Bronchial epithelial cell (primary cell): ENCODE results near the gene CHST3. TPM values are rescaled to one million over a fixed set of nuclear protein-coding genes. Genes with fewer than 3 reads are reported as not detected.
A peak's percentile ranks its signal among the peaks of the same experiment; 100 is the strongest.
"Not testable (repeated sequence)": the region's sequence is repeated elsewhere in the genome, so short reads cannot be mapped to it uniquely, and the experiment has no call there.

ENCODE experiments used
- DNase-seq: peaks from one replicate; pipeline ENCODE4 v3.0.0-alpha.2; 2010; ENCODE audit warnings: low read depth
- FAIRE-seq: peaks from 2 replicates; lab custom pipeline; 2011; peaks lifted over from hg19 to GRCh38; lab: Jason Lieb, UNC
- H3K27me3 ChIP-seq: 2 replicates; pipeline ENCODE4 v1.5.1; 2011; ENCODE audit warnings: low read length; ENCODE audit not compliant: control insufficient read depth, insufficient read depth
- H3K36me3 ChIP-seq: 2 replicates; pipeline ENCODE4 v1.5.1; 2011; ENCODE audit warnings: low read length; ENCODE audit not compliant: control insufficient read depth, insufficient read depth
- H3K4me3 ChIP-seq: 2 replicates; pipeline ENCODE4 v1.5.1; 2011; ENCODE audit warnings: mild to moderate bottlenecking, low read depth, low read length, control low read depth
- total RNA-seq: library from RNA; depleted of rRNA; stranded (reverse); fragments of >200 nt; gene quantifications from 2 replicates; pipeline ENCODE4 v1.2.1, GENCODE V29; 2014
- TF ChIP-seq, protein P1 (sequence below): IDR thresholded peaks from 2 replicates; pipeline ENCODE4 v1.5.1; 2011; ENCODE audit warnings: mild to moderate bottlenecking, moderate library complexity, low read length, control low read depth, inconsistent platforms; ENCODE audit not compliant: insufficient read depth, severe bottlenecking

The CHST3 gene, protein sequence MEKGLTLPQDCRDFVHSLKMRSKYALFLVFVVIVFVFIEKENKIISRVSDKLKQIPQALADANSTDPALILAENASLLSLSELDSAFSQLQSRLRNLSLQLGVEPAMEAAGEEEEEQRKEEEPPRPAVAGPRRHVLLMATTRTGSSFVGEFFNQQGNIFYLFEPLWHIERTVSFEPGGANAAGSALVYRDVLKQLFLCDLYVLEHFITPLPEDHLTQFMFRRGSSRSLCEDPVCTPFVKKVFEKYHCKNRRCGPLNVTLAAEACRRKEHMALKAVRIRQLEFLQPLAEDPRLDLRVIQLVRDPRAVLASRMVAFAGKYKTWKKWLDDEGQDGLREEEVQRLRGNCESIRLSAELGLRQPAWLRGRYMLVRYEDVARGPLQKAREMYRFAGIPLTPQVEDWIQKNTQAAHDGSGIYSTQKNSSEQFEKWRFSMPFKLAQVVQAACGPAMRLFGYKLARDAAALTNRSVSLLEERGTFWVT
- total RNA-seq, result 11.4 and 16.6 TPM in 2 replicates

DNA sequence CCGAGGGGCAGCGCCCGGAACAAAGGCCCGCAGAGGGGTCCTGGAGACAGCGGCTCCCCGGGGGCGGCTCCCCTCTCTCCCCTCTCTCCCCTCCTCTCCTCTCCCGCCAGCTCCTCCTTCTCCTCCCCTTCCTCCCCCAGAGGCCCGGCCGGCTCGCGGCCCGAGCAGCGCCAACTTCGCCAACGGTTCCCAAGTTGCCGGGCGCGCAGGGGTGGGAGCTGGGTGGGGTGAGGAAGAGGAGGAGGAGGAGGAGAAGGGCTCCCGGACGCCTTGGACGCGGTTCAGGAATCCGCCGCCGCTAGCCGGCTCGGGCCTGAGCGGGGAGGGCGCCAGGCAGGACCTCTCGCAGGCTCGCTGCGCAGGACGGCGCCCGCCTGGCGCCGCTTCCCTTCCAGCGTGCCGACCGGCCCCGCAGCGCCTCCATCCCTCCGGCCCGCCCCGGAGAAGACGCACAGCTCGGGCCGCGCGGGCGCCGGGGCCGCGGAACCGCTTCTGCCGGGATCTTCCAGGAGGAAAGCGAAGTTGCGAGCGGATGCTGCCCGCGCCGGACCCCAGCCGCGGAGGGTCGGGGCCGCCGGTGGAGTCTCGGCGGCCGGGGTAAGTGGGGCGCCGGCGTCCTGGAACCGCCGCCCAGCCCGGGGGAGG, at the start of gene CHST3:
TSS of gene CHST3 (plus strand) at position 298 of the 645 bp plus-strand sequence. CDS start 41,448 bp downstream, outside the sequence.
- no peaks in the 10 kb centered on the region for H3K36me3 ChIP-seq
- H3K27me3 ChIP-seq, result no peaks in the 10 kb centered on the region
- DNase-seq (no peak), FAIRE-seq (no peak)
- TF ChIP-seq, protein P1, sequence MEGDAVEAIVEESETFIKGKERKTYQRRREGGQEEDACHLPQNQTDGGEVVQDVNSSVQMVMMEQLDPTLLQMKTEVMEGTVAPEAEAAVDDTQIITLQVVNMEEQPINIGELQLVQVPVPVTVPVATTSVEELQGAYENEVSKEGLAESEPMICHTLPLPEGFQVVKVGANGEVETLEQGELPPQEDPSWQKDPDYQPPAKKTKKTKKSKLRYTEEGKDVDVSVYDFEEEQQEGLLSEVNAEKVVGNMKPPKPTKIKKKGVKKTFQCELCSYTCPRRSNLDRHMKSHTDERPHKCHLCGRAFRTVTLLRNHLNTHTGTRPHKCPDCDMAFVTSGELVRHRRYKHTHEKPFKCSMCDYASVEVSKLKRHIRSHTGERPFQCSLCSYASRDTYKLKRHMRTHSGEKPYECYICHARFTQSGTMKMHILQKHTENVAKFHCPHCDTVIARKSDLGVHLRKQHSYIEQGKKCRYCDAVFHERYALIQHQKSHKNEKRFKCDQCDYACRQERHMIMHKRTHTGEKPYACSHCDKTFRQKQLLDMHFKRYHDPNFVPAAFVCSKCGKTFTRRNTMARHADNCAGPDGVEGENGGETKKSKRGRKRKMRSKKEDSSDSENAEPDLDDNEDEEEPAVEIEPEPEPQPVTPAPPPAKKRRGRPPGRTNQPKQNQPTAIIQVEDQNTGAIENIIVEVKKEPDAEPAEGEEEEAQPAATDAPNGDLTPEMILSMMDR, result no peak
- peak within 1 kb of the TSS; percentile 67 for H3K4me3 ChIP-seq

DNA sequence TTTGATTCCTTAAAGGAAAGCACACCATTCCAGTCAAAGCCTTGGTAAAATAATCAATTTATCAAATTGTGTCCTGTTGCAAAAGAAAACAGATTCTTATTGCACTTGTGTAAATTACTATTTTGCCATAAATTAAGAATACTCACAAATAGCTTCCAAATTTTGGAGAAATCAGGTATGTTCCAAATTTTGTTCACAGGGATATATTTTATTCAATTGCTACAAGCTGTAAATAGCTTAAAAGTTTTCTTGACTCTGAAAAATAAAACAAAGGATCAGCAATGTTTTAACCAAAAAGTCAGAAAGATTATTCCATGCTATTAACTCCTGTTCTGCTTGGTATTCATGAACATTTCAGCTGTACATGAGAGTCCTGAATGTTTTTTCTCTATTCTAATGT, 47.4 kb upstream of the CHST3 start:
- DNase-seq (no peak), FAIRE-seq (no peak)
- TF ChIP-seq, protein P1, result no peak
- Histone ChIP-seq H3K27me3 (no peaks in the 10 kb centered on the region), H3K4me3 (no peak overlapping the region), H3K36me3 (no peaks in the 10 kb centered on the region)

DNA sequence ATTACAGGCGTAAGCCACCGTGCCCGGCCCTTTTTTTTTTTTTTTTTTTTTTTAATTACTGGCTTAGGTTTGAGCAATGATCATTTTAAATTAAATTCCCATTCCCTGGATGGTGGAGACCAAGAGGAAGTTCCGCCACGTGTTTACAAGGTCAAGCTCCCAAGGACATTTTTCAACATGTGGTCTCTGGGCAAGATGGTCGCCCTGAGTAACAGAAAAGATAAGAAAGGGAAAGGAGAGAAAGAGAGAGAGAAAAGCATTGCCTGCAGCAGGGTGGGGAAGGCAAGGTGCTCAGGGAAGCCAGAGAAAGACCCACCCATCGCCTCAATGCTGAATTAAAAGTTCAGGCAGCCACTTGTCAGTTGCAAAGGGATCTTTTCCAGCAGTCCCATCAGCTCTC, 45.2 kb upstream of the CHST3 start:
- Histone ChIP-seq H3K4me3 (no peak overlapping the region), H3K36me3 (no peaks in the 10 kb centered on the region)
- TF ChIP-seq, protein P1, result no peak

DNA sequence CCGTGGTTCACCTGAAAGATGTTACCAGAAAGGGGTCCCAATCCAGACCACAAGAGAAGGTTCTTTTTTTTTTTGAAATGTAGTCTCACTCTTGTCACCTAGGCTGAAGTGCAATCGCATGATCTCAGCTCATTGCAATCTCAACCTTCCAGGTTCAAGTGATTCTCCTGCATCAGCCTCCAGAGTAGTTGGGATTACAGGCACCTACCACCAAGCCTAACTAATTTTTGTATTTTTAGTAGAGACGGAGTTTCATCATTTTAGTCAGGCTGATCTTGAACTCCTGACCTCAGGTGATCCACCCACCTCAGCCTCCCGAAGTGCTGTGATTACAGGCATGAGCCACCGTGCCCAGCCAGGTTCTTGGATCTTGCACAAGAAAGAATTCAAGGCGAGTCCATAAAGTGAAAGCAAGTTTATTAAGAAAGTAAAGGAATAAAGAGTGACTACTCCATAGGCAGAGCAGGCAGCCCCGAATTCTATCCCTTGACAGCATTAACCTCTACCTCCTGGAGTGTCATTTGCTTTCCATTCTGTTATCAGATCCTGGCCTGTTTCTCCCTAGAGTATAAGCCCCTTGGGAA, 44.1 kb upstream of the CHST3 start:
- H3K27me3 ChIP-seq, H3K4me3 ChIP-seq, FAIRE-seq, H3K36me3 ChIP-seq: not testable (repeated sequence)
- peak; percentile 35 for DNase-seq

More for the DNA sequence above, 45.2 kb upstream of the CHST3 start:
- FAIRE-seq (no peak), DNase-seq (no peak)
- H3K27me3 ChIP-seq, result no peaks in the 10 kb centered on the region

DNA sequence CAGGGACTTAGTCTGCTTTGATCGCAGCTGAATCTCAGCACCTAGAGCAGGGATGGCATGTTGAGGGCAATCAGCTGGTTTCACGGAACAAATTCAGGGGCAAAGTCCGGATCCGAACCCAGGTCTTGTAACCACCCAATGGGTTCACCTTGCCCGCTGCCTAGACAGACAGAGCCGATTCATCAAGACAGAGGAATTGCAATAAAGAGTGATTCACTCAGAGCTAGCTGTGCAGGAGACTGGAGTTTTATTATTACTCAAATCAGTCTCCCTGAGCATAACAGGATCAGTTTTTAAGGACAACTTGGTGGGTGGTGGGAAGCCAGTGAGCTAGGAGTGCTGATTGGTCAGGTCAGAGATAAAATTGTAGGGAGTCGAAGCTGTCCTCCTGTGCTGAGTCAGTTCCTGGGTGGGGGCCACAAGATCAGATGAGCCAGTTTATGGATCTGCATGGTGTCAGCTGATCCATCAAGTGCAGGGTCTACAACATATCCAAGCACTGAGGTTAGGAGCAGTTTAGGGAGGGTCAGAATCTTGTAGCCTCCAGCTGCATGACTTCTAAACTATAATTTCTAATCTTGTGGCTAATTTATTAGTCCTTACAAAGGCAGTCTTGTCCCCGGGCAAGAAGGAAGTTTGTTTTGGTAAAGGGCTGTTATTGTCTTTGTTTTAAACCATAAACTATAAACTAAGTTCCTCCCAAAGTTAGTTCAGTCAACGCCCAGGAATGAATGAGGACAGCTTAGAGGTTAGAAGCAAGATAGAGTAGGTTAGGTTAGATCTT, 43.5 kb upstream of the CHST3 start:
- no peak for FAIRE-seq
- DNase-seq, result peak; percentile 58
- H3K4me3 ChIP-seq, result no peak overlapping the region

More for the DNA sequence above, 43.5 kb upstream of the CHST3 start:
- no peaks in the 10 kb centered on the region for H3K36me3 ChIP-seq
- no peaks in the 10 kb centered on the region for H3K27me3 ChIP-seq
- TF ChIP-seq, protein P1, result no peak
